ENCODE results near the gene MACF1.

DNA sequence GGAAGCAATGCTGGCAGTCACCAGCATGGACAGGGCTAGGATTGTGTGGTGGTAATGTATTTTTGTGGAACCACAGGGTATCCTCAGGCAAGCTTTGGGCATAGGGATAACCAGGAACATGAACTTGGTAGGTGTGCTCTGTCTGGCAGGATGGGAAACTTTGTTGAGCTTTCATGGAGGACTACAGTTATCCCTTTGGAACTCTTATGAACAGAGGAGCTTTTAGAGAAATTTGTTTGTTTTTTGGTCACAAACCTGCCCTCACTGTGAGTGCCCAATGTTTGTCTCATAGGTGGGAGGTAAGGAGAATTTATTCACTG lies 54.4 kb downstream of the MACF1 start:
- TF ChIP-seq, protein P1, sequence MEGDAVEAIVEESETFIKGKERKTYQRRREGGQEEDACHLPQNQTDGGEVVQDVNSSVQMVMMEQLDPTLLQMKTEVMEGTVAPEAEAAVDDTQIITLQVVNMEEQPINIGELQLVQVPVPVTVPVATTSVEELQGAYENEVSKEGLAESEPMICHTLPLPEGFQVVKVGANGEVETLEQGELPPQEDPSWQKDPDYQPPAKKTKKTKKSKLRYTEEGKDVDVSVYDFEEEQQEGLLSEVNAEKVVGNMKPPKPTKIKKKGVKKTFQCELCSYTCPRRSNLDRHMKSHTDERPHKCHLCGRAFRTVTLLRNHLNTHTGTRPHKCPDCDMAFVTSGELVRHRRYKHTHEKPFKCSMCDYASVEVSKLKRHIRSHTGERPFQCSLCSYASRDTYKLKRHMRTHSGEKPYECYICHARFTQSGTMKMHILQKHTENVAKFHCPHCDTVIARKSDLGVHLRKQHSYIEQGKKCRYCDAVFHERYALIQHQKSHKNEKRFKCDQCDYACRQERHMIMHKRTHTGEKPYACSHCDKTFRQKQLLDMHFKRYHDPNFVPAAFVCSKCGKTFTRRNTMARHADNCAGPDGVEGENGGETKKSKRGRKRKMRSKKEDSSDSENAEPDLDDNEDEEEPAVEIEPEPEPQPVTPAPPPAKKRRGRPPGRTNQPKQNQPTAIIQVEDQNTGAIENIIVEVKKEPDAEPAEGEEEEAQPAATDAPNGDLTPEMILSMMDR (IDR thresholded peaks at IDR 0.05): no peak
- no peak for TF ChIP-seq POLR2A (IDR thresholded peaks at IDR 0.05; ENCODE audit: low read depth)
- TF ChIP-seq POLR2AphosphoS5 (IDR thresholded peaks at IDR 0.05): no peak
- TF ChIP-seq EP300 (IDR thresholded peaks at IDR 0.05): no peak

All from esophagus muscularis mucosa (tissue), 4 donors.